HuH-7 (cell line): Measurements from ENCODE around the gene PBRM1.
"Not testable (repeated sequence)": the region's sequence is repeated elsewhere in the genome, so short reads cannot be mapped to it uniquely, and the experiment has no call there.

Source experiments
- DNase-seq: peaks from one replicate; pipeline ENCODE4 v3.0.0; 2011; ENCODE audit warnings: low spot score

The PBRM1 gene

DNA sequence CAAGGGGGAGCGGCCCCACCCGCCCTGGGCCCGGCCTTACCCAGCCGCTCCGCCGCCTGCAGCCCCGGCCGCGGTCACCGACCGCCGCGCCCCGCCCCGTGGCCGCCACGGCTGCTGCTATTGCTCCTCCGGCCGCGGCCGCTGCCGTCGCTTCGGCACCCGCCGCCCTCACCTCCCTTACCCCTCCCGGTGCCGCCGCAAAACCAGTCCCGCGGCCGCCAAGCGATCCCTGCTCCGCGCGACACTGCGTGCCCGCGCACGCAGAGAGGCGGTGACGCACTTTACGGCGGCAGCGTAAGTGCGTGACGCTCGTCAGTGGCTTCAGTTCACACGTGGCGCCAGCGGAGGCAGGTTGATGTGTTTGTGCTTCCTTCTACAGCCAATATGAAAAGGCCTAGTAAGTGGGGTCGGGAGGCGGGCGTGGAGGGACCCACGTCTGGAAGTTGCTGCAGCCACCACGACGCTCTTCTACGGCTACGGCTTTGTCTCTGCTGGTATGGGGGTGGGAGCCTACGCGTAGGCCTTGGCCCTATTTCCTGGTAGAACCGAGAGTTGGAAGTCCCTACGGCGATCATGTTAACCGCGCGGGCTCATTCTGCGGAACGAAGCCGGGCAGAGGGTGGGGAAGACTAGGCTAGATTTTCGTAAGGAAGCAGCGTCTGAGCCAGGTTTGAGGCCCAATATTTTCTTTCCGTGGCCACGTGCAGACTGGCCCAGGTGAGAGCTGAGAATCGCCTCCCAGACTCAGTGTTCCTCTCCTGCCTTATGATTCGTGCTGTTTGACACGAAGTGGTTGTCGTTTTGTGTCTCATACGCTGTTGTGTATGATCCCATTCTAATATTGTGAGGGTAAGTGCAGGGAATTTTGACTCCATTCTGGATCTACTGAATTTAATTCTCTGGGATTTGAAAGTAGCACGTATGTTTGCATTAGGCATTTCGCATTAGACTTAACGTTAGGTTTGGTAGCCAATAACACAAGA lies at the start of gene PBRM1, which contains the start of gene GNL3:
Gene PBRM1 (minus strand): TSS at position 205 of the 983 bp plus-strand sequence.
Gene GNL3 (plus strand): TSS at position 324 of the 983 bp plus-strand sequence. CDS start 61 bp downstream, at position 385.
- DNase-seq = peak; percentile 53

DNA sequence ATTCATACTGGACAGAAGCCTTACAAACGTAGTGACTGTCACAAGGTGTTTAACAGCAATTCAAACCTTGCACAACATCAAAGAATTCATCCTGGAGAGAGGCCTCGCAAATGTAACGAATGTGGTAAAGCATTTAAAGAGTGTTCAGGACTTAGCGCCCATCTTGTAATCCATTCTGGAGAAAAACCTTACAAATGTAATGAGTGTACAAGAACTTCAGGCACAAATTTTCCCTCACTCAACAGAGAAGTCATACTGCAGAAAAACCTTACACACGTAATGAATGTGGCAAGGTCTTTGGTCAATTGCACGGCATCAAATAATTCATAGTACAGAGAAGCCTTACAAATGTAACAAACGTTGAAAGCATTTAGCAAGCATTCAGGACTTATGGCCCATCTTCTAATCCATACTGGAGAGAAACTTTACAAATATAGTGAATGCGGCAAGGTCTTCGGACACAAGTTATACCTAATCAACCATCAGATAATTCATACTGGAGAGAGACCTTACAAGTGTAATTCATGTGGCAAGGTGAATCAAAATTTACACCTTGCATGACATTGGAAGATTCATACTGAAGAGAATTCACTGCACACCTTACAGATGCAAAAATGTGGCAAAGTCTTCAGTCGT lies 47.7 kb upstream of the PBRM1 start:
- no peak for DNase-seq

DNA sequence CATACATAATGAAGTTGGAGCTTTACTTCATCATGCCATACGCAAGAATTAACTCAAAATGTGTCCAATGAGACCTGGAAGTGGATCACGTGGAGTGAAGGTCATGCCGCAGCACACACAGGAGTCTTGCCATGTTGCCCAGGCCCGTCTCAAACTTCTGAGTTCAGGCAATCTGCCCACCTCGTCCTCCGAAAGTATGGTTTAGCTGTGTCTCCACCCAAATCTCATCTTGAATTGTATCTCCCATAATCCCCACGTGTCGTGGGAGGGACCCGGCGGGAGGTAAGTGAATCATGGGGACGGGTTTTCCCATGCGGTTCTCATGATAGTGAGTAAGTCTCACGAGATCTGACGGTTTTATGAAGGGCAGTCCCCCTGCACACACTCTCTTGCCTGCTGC lies 45.9 kb upstream of the PBRM1 start:
- no peak for DNase-seq

DNA sequence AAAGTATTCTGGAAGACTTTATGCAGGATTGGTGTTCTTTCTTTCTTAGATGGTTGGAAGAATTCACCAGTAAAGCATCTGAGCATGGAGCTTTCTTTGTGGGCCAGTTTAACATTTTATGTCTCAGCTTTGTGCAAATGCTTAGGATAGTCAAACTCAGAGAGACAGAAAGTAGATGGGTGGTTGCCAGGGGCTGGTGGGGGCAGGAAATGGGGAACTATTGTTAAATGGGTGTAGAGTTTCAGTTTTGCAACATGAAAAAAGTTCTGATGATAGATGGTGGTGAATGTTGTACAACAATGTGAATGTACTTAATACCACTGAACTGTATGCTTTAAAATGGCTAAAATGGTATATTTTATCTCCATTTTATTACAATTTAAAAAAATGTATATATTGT lies 45.0 kb upstream of the PBRM1 start:
- no peak for DNase-seq

DNA sequence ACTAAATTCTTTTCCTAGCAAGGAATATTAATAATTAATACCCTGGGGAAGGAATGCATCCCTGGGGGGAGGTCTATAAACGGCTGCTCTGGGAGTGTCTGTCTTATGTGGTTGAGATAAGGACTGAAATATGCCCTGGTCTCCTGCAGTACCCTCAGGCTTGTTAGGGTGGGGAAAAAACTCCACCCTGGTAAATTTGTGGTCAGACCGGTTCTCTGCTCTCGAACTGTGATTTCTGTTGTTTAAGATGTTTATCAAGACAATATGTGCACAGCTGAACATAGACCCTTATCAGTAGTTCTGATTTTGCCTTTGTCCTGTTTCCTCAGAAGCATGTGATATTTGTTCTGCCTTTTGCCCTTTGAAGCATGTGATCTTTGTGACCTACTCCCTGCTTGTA lies 43.0 kb upstream of the PBRM1 start:
- DNase-seq = not testable (repeated sequence)

DNA sequence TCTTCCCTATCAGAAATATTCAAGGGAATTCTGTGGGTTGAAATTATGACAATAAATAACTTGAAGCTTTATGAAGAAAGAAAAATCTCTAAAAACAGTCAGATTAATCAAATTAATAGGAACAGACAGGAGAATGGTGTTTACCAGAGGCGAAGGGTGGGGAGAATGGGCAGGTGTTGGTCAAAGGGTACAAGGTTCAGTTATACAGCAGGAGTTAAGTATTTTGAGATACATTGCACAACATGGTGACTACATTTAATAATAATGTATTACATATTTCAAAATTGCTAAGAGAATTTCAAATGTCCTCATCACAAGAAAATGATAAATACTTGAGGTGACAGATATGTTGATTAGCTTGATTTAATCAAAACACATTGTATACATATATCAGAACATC lies 38.8 kb upstream of the PBRM1 start:
- no peak for DNase-seq

DNA sequence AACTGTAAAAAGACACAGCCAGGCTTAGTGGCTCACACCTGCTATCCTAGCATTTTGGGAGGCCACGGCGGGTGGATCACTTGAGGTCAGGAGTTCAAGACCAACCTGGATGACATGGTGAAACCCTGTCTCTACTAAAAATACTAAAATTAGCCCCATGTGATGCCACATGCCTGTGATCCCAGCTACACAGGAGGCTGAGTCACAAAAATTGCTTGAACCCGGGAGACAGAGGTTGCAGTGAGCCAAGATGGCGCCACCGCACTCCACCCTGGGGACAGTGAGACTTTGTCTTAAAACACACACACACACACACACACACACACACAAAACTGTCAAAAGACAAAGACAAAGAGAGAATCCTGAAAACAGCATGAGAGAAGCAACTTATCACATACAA lies 38.2 kb upstream of the PBRM1 start:
- no peak for DNase-seq

DNA sequence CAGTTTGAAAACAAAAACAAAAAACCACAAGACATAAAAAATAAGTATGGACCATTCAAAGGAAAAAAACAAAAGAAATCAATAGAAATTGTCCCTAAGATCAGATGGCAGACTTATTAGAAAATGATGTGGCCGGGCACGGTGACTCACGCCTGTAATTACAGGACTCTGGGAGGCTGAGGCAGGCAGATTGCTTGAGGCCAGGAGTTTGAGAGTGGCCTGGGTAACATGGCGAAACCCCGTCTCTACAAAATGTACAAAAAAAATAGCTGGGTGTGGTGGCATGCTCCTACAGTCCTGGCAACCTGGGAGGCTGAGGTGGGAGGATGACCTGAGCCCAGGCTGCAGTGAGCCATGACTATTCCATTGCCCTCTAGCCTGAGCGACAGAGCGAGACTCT lies 36.8 kb upstream of the PBRM1 start:
- DNase-seq = no peak

DNA sequence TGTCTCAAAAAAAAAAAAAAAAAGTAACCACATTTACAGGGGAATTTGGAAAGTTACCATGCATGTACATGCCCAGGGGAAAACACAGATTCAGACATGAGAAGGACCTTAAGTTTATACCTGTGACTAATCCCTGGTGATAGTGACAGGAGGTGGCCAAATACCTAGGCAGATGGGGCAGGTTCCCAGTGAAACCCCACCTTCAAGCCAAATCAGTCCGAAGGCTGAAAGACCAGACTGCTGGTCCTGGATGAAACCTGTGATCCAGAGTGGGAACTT lies 36.0 kb upstream of the PBRM1 start:
- DNase-seq = no peak

DNA sequence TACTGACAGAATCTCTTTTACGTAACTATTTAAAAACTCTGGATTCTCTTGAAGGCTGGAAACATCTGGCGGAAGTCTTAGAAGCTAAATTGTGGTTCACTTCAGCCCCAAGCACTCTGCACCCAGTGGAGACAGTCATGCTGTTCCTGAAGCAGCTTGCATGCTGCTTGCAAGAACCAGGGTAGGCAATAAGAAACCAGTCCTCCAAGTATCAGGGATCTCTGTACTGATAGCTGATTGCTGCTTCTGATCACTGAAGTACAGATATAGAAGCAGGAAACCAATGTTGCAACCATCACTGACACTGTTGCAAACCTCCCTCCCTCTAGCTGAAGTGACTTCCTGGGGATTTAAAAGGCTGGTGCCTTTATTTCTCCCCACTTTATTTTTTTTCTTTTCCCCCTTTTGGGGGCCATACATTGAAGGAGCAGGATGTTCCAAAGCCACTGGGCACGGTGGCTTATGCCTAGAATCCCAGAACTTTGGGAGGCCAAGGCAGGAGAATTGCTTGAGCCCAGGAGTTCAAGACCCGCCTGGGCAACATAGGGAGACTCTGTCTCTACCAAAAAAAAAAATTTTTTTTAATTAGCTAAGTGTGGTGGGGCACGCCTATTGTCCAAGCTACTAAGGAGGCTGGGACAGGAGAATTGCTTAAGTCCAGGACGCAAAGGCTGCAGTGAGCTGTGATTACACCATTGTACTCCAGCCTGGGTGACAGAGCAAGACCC lies 35.5 kb upstream of the PBRM1 start:
- no peak for DNase-seq

DNA sequence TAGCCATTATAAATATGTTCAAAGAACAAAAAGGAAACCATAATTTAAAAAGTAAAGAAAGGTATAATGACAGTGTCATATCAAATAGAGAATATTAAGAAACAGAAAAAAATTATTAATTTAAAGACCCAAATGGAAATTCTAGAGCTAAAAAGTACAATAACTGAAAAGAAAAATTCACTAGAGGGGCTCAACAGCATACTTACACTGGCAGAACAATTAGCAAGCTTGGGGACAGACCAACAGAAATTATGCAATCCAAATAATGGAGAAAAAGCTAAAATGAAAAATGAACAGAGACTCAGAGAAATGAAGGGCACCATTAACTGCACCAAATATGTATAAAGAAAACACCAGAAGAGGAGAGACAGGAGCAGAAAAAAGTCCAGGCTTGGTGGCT lies 33.9 kb upstream of the PBRM1 start:
- DNase-seq = no peak

DNA sequence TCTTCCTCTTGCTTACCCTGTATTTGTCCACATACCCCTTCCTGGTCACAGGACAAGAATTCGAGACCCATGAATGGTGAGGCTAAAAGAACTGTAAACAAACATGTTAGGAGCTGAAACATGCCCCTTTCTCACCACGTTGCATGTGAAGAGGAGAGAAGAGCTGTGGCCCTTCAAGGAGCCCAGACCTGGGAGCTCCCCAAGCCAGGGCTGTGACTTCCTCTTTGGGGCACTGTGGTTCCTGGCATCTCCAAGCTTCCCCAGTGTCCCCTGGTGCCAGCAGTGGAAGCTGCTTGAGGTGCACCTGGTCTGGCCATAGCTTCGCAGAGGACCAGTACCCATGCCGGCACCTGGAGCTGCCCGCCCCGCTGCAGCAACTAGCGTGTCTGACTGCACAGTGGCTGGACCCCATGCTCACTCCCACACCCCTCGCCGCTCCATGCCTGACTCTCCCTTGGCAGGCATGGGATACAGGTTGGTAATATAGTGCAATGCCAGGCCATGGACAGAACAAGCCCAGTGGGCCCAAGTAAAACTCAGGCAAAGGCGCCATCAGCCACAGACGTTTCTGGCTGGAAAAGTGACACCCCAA lies 30.1 kb upstream of the PBRM1 start:
- no peak for DNase-seq

DNA sequence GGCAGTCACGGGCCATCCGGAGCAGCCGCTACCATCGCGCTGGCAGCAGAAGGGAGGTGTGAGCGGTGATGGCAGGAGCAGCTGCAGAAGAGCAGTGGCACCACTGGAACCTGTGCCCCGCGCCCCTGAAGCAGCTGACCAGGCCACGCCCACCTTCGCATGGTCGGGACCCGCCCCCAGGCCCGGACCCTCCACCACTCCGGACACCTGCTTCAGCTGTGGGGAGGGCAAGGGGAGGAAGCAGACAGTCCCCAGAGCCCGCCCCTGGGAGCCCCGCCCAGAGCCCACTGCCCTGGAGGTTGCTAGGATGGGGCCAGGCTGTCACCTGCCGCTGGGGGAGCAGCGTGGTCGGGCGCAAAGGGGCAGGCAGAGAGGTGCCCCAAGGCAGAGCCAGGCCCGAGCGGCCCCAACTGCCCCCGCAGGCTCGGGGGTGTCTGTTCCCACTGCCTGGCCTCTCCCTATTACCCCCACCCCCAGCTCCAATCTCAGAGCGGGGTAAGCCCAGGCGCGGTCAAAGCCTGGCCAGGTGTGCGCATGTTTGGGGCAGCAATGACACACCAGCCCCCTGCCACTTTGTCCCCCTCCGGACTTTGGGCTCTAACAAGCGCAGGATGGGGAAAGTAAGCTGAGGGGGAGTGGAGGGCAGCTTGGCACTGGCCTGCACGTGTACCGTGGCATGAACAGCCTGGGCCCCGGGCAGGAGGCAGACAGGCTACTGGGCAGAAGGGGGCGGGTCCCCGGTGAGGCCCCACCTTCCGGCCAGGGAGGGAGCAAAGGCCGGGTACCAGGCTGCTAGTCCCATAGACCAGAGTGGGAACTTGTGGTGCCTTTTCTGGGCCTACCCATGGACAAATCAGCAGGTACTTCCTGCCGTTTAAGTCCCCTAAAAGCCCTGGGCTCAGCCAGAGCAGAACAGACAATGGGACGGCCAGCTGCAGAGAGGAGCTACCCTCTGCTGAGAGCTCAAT lies 28.9 kb upstream of the PBRM1 start:
- DNase-seq = no peak

DNA sequence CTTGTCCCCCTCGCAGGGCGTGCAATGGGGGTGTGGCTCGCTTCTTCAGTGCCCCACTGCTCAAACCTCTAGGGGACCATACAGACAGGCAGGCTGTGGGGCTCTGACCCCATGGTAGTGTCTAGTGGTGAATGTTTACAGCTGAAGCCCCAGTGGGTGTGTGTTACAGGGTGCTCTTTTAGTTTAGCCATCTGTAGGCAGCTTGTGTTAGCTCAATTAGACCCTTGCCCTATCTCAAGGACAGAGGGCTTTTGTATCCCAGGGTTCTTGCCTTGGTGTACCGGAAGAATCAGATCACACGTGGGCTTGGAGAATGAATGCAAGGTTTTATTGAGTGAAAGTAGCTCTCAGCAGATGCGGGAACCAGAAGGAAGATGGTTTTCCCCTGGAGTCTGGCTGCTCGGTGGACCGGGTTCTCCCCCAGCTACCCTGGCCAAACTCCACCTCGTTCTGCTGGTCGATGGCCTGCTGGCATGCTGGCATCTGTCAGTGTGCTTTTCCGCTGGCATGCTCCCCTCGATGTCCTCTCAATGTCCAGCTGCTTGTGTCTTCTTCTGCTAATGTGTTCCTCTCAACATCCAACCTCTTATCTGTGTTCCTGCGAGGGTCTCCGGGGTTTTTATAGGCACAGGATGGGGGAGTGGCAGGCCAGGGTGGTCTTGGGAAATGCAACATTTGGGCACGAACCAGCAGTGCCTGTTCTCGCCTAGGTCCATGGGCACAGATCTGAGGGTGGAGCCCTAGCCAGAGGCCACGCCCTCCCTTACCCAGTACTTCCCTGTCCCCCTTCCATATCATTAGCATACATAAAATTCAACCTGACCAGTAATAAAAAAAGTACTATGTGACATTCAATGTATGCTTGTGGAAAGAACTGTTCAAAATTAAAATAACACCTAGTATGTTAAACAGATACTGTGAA lies 26.8 kb upstream of the PBRM1 start:
- no peak for DNase-seq

DNA sequence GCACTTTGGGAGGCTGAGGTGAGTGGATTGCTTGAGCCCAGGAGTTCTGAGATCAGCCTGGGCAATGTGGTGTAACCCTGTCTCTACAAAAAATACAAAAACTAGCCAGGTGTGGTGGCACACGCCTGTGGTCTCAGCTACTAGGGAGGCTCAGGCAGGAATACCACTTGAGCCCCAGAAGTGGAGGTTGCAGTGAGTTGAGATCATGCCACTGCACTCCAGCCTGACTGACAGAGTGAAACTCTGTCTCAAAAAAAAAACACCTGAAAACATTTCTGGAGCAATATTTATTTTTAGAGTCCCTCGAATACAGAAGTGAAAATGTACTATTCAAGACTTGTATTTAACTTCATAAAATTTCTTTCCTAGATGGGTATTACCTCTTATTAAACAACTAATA lies 24.8 kb upstream of the PBRM1 start:
- DNase-seq = no peak

DNA sequence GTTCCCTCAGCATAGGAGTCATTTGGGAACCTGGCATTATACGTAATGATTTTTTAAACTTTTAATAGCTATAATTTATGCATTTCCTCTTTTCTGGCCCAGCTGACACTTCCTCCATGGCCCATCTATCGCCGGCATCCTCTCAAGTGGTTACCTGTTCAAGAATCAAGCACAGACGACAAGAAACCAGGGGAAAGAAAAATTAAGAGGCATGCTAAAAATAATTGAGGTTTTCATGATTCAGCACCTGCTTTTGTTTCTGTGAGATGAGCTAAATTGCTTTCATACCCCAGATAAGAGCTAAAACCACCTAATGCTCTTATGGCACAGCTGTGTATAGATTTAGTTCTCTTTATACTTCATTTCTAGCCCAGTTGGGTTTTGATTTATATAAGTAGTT lies 21.9 kb upstream of the PBRM1 start:
- DNase-seq = no peak

DNA sequence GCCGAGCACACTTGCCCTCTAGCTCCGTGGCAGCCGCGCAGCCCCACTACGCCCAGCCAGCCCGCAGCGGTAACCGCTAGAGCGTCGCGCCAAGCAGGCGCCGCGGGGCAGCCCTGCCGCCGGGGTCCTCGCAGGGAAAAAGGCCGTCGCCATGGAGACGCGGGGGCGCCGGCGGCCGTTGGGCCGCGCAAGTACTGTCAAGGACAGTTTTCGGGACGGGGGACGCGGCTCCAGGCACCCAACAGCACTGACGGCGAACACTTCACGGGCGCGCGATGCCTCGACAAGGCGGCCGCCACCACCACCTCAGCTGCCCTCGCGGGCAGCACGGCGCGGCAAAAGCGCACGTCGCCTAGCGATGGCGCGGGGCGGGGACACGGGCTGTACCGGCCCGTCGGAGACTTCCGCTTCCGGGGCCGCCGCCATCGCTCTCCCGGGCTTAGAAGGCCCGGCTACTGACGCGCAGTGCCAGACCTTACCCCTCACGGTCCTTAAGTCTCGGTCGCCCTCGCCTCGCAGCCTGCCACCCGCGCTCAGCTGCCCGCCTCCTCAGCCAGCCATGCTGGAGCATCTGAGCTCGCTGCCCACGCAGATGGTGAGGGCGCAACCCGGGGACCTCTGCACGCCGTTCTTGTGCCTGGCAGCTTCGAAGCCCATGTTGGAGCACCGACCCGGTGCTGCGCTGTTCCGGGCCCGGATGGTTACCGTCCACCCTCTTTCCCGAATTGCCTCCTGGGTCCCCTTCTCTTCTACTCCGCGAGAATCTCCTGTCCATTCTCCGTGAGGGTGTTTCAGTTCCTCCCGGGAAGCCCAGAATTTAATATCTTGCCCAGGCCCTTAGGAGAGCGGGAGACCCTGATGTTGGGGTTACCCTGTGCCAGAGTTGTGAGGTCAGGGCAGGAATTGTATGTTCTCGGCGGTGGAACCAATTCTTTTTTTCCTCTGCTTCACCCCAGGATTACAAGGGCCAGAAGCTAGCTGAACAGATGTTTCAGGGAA lies 20.3 kb upstream of the PBRM1 start, which contains the start of the genes GLT8D1 and SPCS1:
Gene GLT8D1 (minus strand): TSS at position 104 of the 999 bp plus-strand sequence. CDS start 5,331 bp downstream, outside the sequence.
Gene SPCS1 (plus strand): TSS at position 419 of the 999 bp plus-strand sequence. CDS start 141 bp downstream, at position 560.
- DNase-seq = peak; percentile 61

DNA sequence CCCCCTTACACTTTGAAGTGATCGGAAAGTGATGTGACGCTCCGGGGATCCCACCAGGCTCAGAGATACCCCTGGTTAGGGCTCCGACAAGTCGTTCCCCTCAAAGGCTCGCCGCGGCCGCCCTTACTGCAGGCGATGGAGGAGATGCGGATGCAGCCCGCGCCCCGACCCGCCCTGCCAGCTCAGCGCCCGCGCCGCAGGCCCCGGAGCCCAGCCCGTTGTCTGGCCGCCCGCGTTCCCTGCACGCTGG lies 19.6 kb upstream of the PBRM1 start:
- no peak for DNase-seq
